ENCODE data around the gene SPDEF. TPM values are rescaled to one million over a fixed set of nuclear protein-coding genes. Genes with fewer than 3 reads are reported as not detected.

SPDEF gene
- polyA plus RNA-seq, 1 donor (not counting 4 experiments of a cell fraction or from before 2014, with no cell fraction given) = 0.03 TPM

DNA sequence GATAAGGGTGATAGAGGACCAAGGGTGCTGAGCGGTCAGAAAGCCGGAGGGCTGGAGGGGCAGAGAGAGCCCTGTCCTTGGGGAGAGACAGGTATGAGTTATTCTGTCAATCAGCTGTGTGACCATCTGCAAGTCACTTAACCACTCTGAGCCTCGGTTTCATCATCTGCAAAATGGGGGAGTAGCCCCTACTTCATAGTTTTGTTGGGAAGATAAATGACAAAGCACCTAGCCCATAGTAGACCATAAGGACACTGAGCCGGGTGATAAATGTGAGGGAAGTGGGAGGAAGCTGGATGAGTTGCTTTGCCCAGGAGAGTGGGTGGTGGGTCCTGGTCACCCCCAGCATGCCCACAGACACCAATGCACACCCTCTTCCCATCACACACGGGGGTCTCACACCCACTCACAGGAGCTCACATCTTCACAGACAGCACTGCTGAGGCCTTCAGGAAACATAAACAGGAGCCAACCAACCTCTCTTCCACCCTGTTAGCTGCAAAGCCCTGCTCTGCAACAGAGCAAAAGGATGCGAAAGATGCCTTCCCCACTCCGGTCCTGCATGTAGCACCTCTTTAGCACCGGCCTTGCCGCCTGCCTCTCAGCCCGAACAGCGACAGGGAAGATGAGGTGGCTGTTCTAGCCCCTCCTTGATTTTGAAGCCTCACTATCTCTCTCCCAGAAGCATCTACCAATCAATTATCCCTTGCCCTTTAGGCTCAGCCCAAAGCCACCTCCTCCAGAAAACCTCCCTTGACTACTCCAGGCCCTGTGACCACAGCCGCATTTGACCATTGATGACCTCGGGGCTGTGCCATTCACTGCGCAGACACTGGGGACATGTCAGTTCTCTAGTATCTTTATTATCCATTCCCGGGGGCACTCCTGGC is 18.9 kb downstream of the SPDEF start:
- Histone ChIP-seq H3K27me3 (ENCODE audit: control insufficient read depth, extremely low read depth, insufficient read depth, low read length) (no peaks in the 10 kb centered on the region), H2AFZ (ENCODE audit: control insufficient read depth, low read length) (no peak overlapping the region), H3K27ac (ENCODE audit: control insufficient read depth, insufficient read depth, low read length) (no peak overlapping the region), H3K9me1 (ENCODE audit: control insufficient read depth, extremely low read depth, insufficient read depth, low read length) (no peaks in the 10 kb centered on the region), H4K20me1 (ENCODE audit: control insufficient read depth, extremely low read depth, insufficient read depth, low read length) (no peaks in the 10 kb centered on the region), H3K4me3 (ENCODE audit: control insufficient read depth in 2 of 3, extremely low read depth in 1 of 3, insufficient read depth in 2 of 3, low read depth in 1 of 3, low read length in 3 of 3) (no peak overlapping the region), H3K9ac (ENCODE audit: control insufficient read depth, extremely low read depth, insufficient read depth, low read length) (no peak overlapping the region), H3K4me1 (ENCODE audit: control insufficient read depth, extremely low read depth, insufficient read depth, low read length) (no peaks in the 10 kb centered on the region), H3K79me2 (ENCODE audit: control insufficient read depth, insufficient read depth, low read length) (no peaks in the 10 kb centered on the region), H3K36me3 (ENCODE audit: control insufficient read depth in 2 of 2, extremely low read depth in 1 of 2, insufficient read depth in 2 of 2, low read length in 2 of 2) (no peaks in the 10 kb centered on the region), H3K9me3 (ENCODE audit: control insufficient read depth, low read depth, low read length) (no peaks in the 10 kb centered on the region), H3K4me2 (ENCODE audit: control insufficient read depth, extremely low read depth, insufficient read depth, low read depth, low read length) (no peak overlapping the region)
- TF ChIP-seq EZH2 (IDR thresholded peaks at IDR 0.05; ENCODE audit: low read length) = no peak
- TF ChIP-seq, protein P1, sequence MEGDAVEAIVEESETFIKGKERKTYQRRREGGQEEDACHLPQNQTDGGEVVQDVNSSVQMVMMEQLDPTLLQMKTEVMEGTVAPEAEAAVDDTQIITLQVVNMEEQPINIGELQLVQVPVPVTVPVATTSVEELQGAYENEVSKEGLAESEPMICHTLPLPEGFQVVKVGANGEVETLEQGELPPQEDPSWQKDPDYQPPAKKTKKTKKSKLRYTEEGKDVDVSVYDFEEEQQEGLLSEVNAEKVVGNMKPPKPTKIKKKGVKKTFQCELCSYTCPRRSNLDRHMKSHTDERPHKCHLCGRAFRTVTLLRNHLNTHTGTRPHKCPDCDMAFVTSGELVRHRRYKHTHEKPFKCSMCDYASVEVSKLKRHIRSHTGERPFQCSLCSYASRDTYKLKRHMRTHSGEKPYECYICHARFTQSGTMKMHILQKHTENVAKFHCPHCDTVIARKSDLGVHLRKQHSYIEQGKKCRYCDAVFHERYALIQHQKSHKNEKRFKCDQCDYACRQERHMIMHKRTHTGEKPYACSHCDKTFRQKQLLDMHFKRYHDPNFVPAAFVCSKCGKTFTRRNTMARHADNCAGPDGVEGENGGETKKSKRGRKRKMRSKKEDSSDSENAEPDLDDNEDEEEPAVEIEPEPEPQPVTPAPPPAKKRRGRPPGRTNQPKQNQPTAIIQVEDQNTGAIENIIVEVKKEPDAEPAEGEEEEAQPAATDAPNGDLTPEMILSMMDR (optimal IDR thresholded peaks at IDR 0.05 in 1 of 3, IDR thresholded peaks at IDR 0.05 in 1 of 3, conservative IDR thresholded peaks at IDR 0.05 in 1 of 3; ENCODE audit: extremely low read depth in 1 of 3, insufficient read depth in 2 of 3, low read length in 3 of 3) = no peak
- DNase-seq (ENCODE audit: low read depth, low spot score) (no peak), FAIRE-seq (no peak)
- dilution Hi-C loops (cut with MboI; ENCODE audit: extremely low pct_ligation_motif_present, low sequenced_read_pairs) = no loop called here

DNA sequence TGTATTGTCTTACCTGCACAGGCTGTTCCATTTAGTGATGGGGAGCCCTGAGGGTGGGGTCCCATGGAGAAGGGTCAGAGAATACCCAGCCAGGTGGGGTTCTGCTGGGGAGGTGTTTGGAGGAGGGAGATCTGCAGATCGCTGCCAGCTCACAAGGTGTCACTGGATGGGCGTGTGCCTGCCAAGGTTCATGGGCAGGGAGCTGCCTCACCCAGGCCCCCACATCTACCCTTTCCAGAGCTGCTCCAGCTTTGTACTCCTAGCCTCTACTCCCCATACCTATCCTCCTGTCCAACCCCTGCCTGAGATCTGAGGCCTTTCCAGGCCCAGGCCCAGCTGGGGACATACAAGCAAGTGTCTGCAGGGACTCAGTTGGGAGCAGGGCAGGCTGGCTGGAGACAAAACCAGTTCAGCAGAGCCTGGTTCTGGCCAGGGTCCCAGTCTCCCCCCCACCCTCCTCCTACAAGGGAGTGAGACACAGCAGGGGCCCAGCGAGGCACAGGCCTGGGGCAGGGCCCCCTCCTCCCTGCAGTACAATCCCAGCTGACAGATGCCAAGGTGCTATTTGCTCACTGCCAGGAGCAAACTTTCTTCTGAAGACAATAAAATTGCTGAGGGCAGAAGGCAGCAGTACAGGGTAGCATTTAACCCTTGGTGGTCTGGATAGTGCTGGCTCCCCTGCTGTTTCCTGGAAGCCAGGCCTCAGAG is 19.7 kb downstream of the SPDEF start:
- H3K9me3 ChIP-seq (ENCODE audit: control insufficient read depth, low read depth, low read length) = no peaks in the 10 kb centered on the region
- H2AFZ ChIP-seq (ENCODE audit: control insufficient read depth, low read length) = no peak overlapping the region
- H3K4me2 ChIP-seq (ENCODE audit: control insufficient read depth, extremely low read depth, insufficient read depth, low read depth, low read length) = no peak overlapping the region
- H3K9me1 ChIP-seq (ENCODE audit: control insufficient read depth, extremely low read depth, insufficient read depth, low read length) = no peaks in the 10 kb centered on the region
- H3K79me2 ChIP-seq (ENCODE audit: control insufficient read depth, insufficient read depth, low read length) = no peaks in the 10 kb centered on the region
- FAIRE-seq (no peak), DNase-seq (ENCODE audit: low read depth, low spot score) (no peak)
- dilution Hi-C loops (cut with MboI; ENCODE audit: extremely low pct_ligation_motif_present, low sequenced_read_pairs) = no loop called here
- no peak overlapping the region for H3K27ac ChIP-seq (ENCODE audit: control insufficient read depth, insufficient read depth, low read length)
- no peak overlapping the region for H3K9ac ChIP-seq (ENCODE audit: control insufficient read depth, extremely low read depth, insufficient read depth, low read length)
- no peak for TF ChIP-seq EZH2 (IDR thresholded peaks at IDR 0.05; ENCODE audit: low read length)
- TF ChIP-seq, protein P1 (optimal IDR thresholded peaks at IDR 0.05 in 1 of 3, IDR thresholded peaks at IDR 0.05 in 1 of 3, conservative IDR thresholded peaks at IDR 0.05 in 1 of 3; ENCODE audit: extremely low read depth in 1 of 3, insufficient read depth in 2 of 3, low read length in 3 of 3) = no peak
- no peaks in the 10 kb centered on the region for H4K20me1 ChIP-seq (ENCODE audit: control insufficient read depth, extremely low read depth, insufficient read depth, low read length)
- H3K4me1 ChIP-seq (ENCODE audit: control insufficient read depth, extremely low read depth, insufficient read depth, low read length) = no peaks in the 10 kb centered on the region
- no peak overlapping the region for H3K4me3 ChIP-seq (ENCODE audit: control insufficient read depth in 2 of 3, extremely low read depth in 1 of 3, insufficient read depth in 2 of 3, low read depth in 1 of 3, low read length in 3 of 3)
- no peaks in the 10 kb centered on the region for H3K36me3 ChIP-seq (ENCODE audit: control insufficient read depth in 2 of 2, extremely low read depth in 1 of 2, insufficient read depth in 2 of 2, low read length in 2 of 2)
- H3K27me3 ChIP-seq (ENCODE audit: control insufficient read depth, extremely low read depth, insufficient read depth, low read length) = no peaks in the 10 kb centered on the region
